DOHH2 (cell line): ENCODE results near the gene C2orf49.

Source experiments
- H3F3A ChIP-seq: fragments of 200-600 bp; sonication (generic), shearing (Covaris generic); 2 replicates; pipeline ENCODE4 v1.6.0; 2016; ENCODE audit warnings: antibody characterized with exemption, mild to moderate bottlenecking; ENCODE audit not compliant: control insufficient read depth, insufficient read depth
- H3K27ac ChIP-seq: fragments of 200-600 bp; sonication (generic); 2 replicates; pipeline ENCODE4 v1.5.1; 2014; ENCODE audit warnings: low read depth, mild to moderate bottlenecking, low read length, moderate library complexity
- H3K27me3 ChIP-seq: fragments of 200-600 bp; sonication (generic); 2 replicates; pipeline ENCODE4 v1.6.1; 2014; ENCODE audit warnings: mild to moderate bottlenecking, low read length, mixed read lengths; ENCODE audit not compliant: control insufficient read depth
- H3K36me3 ChIP-seq: fragments of 200-600 bp; sonication (generic); 2 replicates; pipeline ENCODE4 v1.6.1; 2014; ENCODE audit warnings: mild to moderate bottlenecking, low read length, moderate library complexity, mixed read lengths; ENCODE audit not compliant: control insufficient read depth
- H3K4me1 ChIP-seq: fragments of 200-600 bp; sonication (generic); 2 replicates; pipeline ENCODE4 v1.6.1; 2014; ENCODE audit warnings: mild to moderate bottlenecking, low read length, mixed read lengths; ENCODE audit not compliant: control insufficient read depth
- H3K4me2 ChIP-seq: fragments of 200-600 bp; sonication (generic); 2 replicates; pipeline ENCODE4 v1.6.0; 2014; ENCODE audit warnings: mild to moderate bottlenecking, low read length, moderate library complexity
- H3K4me3 ChIP-seq: fragments of 200-600 bp; sonication (generic); 2 replicates; pipeline ENCODE4 v1.5.1; 2014; ENCODE audit warnings: mild to moderate bottlenecking, low read length, mixed read lengths
- H3K79me2 ChIP-seq: fragments of 200-600 bp; sonication (generic); 2 replicates; pipeline ENCODE4 v1.6.1; 2014; ENCODE audit warnings: mild to moderate bottlenecking, low read length, mixed read lengths; ENCODE audit not compliant: control insufficient read depth
- H3K9me2 ChIP-seq: fragments of 200-600 bp; sonication (generic); replicated peaks from 2 replicates; pipeline ENCODE4 v1.6.1; 2014; ENCODE audit warnings: mild to moderate bottlenecking, low read length, mixed read lengths; ENCODE audit not compliant: control insufficient read depth
- H3K9me3 ChIP-seq: fragments of 200-600 bp; sonication (generic); 2 replicates; pipeline ENCODE4 v1.6.1; 2014; ENCODE audit warnings: antibody characterized with exemption, low read length, mixed read lengths; ENCODE audit not compliant: control insufficient read depth, insufficient read depth
- H4K20me1 ChIP-seq: fragments of 200-600 bp; sonication (generic); 2 replicates; pipeline ENCODE4 v1.6.0; 2014; ENCODE audit warnings: low read depth, mild to moderate bottlenecking, antibody characterized with exemption, low read length, moderate library complexity; ENCODE audit not compliant: control insufficient read depth, insufficient read depth
- CTCF ChIP-seq: fragments of 200-600 bp; sonication (generic); IDR thresholded peaks from one replicate; pipeline ENCODE4 v1.5.1; 2014; ENCODE audit warnings: antibody characterized with exemption, mild to moderate bottlenecking, low read depth, low read length; ENCODE audit not compliant: poor library complexity, severe bottlenecking
- EZH2phosphoT487 ChIP-seq: fragments of 200-600 bp; sonication (generic); IDR thresholded peaks from 2 replicates; pipeline ENCODE4 v1.6.1; 2017; ENCODE audit warnings: borderline replicate concordance, mild to moderate bottlenecking, antibody characterized with exemption, low read length, moderate library complexity, mixed read lengths

The C2orf49 gene

DNA sequence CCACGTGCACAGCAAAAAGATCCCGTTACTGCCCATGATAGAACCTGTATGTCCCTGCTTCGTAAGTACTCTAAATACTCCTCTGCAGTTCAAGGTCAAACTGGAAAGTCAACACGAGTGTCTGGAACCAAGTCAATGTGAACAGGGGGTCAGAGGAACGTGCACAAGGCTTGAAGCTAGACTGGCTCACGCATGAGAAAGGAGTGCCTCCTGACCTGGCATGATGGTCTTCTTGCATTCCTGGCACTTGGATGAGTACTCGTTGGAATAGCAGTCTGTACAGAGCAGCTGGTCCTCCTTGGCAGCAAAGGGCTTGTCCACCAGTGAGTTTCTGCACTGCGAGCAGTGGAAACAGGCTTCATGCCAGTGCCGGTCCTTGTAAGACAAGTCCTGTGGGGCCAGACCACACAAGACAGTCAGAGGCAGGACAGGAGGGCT lies 36.0 kb downstream of the C2orf49 start:
- Histone ChIP-seq H3K4me2 (no peak overlapping the region), H3K4me3 (no peak overlapping the region), H3K9me3 (no peaks in the 10 kb centered on the region), H3K36me3 (no peaks in the 10 kb centered on the region), H3K79me2 (no peaks in the 10 kb centered on the region), H3K27me3 (peaks cover 3% of the 10 kb centered on the region; the same call in 1 of the 2 replicates), H4K20me1 (no peaks in the 10 kb centered on the region), H3F3A (no peaks in the 10 kb centered on the region), H3K9me2 (no peaks in the 10 kb centered on the region), H3K4me1 (peaks cover 6% of the 10 kb centered on the region; the same call in 1 of the 2 replicates), H3K27ac (no peak overlapping the region)
- no peak for TF ChIP-seq CTCF
- no peak for TF ChIP-seq EZH2phosphoT487

- Histone ChIP-seq H4K20me1 (no peaks in the 10 kb centered on the region), H3K27me3 (peaks cover 3% of the 10 kb centered on the region; the same call in 1 of the 2 replicates), H3F3A (no peaks in the 10 kb centered on the region), H3K79me2 (no peaks in the 10 kb centered on the region), H3K4me3 (no peak overlapping the region), H3K4me2 (no peak overlapping the region), H3K36me3 (no peaks in the 10 kb centered on the region), H3K9me2 (no peaks in the 10 kb centered on the region), H3K9me3 (no peaks in the 10 kb centered on the region), H3K27ac (no peak overlapping the region), H3K4me1 (peaks cover 6% of the 10 kb centered on the region; the same call in 1 of the 2 replicates)
- no peak for TF ChIP-seq EZH2phosphoT487
- TF ChIP-seq CTCF = no peak
Measured at GRCh38 chr2:105373895-105374401, 36.6 kb downstream of the C2orf49 start.

DNA sequence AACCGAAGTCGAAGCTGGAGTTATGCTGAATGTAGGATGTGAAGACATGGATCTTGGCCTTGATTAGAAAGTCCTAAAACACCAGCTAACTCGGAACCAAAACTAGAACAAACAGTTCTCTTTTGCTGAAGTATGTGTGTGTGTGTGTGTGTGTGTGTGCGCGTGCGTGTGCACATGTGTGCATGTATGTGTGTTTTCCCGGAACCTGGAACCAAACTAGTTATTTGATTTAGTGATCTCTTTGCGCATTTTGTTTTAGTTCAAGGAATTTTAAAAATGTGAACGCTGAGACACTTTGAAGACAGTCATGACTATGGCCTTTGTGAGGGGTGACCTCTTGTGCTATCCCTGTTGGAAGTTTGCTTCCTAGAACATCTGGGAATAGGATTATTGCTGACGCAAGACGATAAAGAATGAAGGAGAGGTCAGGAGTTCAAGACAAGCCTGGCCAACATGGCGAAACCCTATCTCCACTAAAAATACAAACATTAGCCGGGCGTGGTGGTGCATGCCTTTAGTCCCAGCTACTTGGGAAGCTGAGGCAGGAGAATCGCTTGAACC lies 37.7 kb downstream of the C2orf49 start:
- Histone ChIP-seq H3K36me3 (no peaks in the 10 kb centered on the region), H3K4me2 (no peak overlapping the region), H3K9me3 (no peaks in the 10 kb centered on the region), H3K4me1 (peaks cover under 1% of the 10 kb centered on the region; the same call in 1 of the 2 replicates), H3F3A (no peaks in the 10 kb centered on the region), H3K27me3 (peaks cover 3% of the 10 kb centered on the region; the same call in 1 of the 2 replicates), H4K20me1 (no peaks in the 10 kb centered on the region), H3K79me2 (no peaks in the 10 kb centered on the region), H3K27ac (no peak overlapping the region), H3K9me2 (no peaks in the 10 kb centered on the region), H3K4me3 (no peak overlapping the region)
- no peak for TF ChIP-seq EZH2phosphoT487
- no peak for TF ChIP-seq CTCF
